GM18511 (cell line): ENCODE data around the gene AANAT.

ENCODE experiments used
- ATAC-seq: cut with Tn5 transposase; IDR thresholded peaks from one replicate; pipeline ENCODE4 v1.9.1; 2021; ENCODE audit warnings: mild to moderate bottlenecking, moderate library complexity; ENCODE audit not compliant: unreplicated experiment

Gene AANAT

GRCh38 chr17:76441686-76442340, 25.6 kb upstream of the AANAT start:
- ATAC-seq, result no peak

- no peak for ATAC-seq
Observed at GRCh38 chr17:76442341-76443338, 24.8 kb upstream of the AANAT start.

GRCh38 chr17:76444518-76445311, 22.7 kb upstream of the AANAT start:
- ATAC-seq, result no peak

- ATAC-seq, result no peak
Observed at GRCh38 chr17:76445697-76446448, 21.5 kb upstream of the AANAT start.

GRCh38 chr17:76446449-76447231, 20.8 kb upstream of the AANAT start:
- ATAC-seq, result no peak

GRCh38 chr17:76447931-76448652, 19.3 kb upstream of the AANAT start:
- ATAC-seq, result no peak

GRCh38 chr17:76449126-76449525, 18.3 kb upstream of the AANAT start:
- no peak for ATAC-seq

- ATAC-seq, result no peak
Observed at GRCh38 chr17:76451506-76451905, 15.9 kb upstream of the AANAT start.

GRCh38 chr17:76452127-76452659, 15.2 kb upstream of the AANAT start:
- no peak for ATAC-seq

- peak; percentile 93 for ATAC-seq
Observed at GRCh38 chr17:76452660-76453430, 14.6 kb upstream of the AANAT start, which contains the start of gene UBE2O. Gene UBE2O (minus strand): TSS chr17:76453152. CDS start chr17:76453141, 11 bp downstream.

GRCh38 chr17:76453431-76453743, 14.0 kb upstream of the AANAT start:
- ATAC-seq, result no peak

GRCh38 chr17:76458580-76459490, 8.6 kb upstream of the AANAT start:
- ATAC-seq, result no peak

GRCh38 chr17:76459674-76460073, 7.7 kb upstream of the AANAT start:
- no peak for ATAC-seq

GRCh38 chr17:76461765-76462555, 5.4 kb upstream of the AANAT start:
- no peak for ATAC-seq

- ATAC-seq, result no peak
Observed at GRCh38 chr17:76462556-76463290, 4.7 kb upstream of the AANAT start.

GRCh38 chr17:76466775-76467130, 650 bp upstream of the AANAT start:
- ATAC-seq, result no peak
